Panc1 (cell line): ENCODE data around the gene SCUBE2. TPM values are rescaled to one million over a fixed set of nuclear protein-coding genes. Genes with fewer than 3 reads are reported as not detected.

Experiments
- ATAC-seq: fragments of 200-7000 bp; cut with Tn5 transposase; 2 replicates; pipeline ENCODE4 v1.9.1; 2020; ENCODE audit warnings: mild to moderate bottlenecking, moderate library complexity
- BruUV-seq: library from RNA; stranded (reverse); fragments of 400-500 nt; replicated peaks from 2 replicates; lab custom pipeline; 2021; lab: Mats Ljungman, UMichigan
- CTCF ChIA-PET: fragments of 300-600 bp; sonication (Branson Sonifier 250); formaldehyde crosslinking; loops from one replicate; lab custom pipeline; 2022; ENCODE audit warnings: antibody characterized with exemption; lab: Charles Lee
- POLR2A ChIA-PET: fragments of 300-600 bp; sonication (Branson Sonifier 250); formaldehyde crosslinking; loops from one replicate; lab custom pipeline; 2022; ENCODE audit warnings: antibody characterized with exemption; lab: Charles Lee
- DNase-seq: peaks from one replicate; pipeline ENCODE4 v3.0.0-alpha.2; 2010; ENCODE audit warnings: low read depth, low spot score
- H3K27ac ChIP-seq: 2 replicates; pipeline ENCODE4 v1.5.1; 2011; ENCODE audit warnings: mild to moderate bottlenecking, low read length, inconsistent platforms
- H3K27me3 ChIP-seq: fragments of 200-500 bp; sonication (Bioruptor generic); 2 replicates; pipeline ENCODE4 v1.6.0; 2014; ENCODE audit warnings: low read length, inconsistent platforms; ENCODE audit not compliant: control insufficient read depth, insufficient read depth
- H3K36me3 ChIP-seq: fragments of 200-500 bp; sonication (Bioruptor generic); 2 replicates; pipeline ENCODE4 v1.5.1; 2014; ENCODE audit warnings: inconsistent platforms, mild to moderate bottlenecking, low read length, moderate library complexity; ENCODE audit not compliant: control insufficient read depth, insufficient read depth
- H3K4me1 ChIP-seq: 2 replicates; pipeline ENCODE4 v1.5.1; 2011; ENCODE audit warnings: inconsistent platforms, mild to moderate bottlenecking, low read length, moderate library complexity; ENCODE audit not compliant: control insufficient read depth, insufficient read depth
- H3K4me3 ChIP-seq, 2 experiments: 2 replicates each; pipeline ENCODE4 v1.5.1; 2011 to 2012; ENCODE audit warnings: low read depth in 2 of 2, low read length in 2 of 2, mild to moderate bottlenecking in 2 of 2, inconsistent platforms in 1 of 2, moderate library complexity in 1 of 2
- H3K9me3 ChIP-seq: fragments of 200-500 bp; sonication (Bioruptor generic); 2 replicates; pipeline ENCODE4 v1.5.1; 2014; ENCODE audit warnings: low read depth, mild to moderate bottlenecking, inconsistent platforms, low read length, moderate library complexity; ENCODE audit not compliant: control insufficient read depth, insufficient read depth
- CTCF ChIP-seq: fragments of 450-650 bp; IDR thresholded peaks from 2 replicates; pipeline ENCODE4 v1.5.1; 2017; ENCODE audit warnings: mild to moderate bottlenecking
- POLR2AphosphoS5 ChIP-seq: IDR thresholded peaks from 2 replicates; pipeline ENCODE4 v1.6.1; 2012; ENCODE audit warnings: mild to moderate bottlenecking, low read depth, low read length, moderate library complexity
- REST ChIP-seq, 2 experiments: IDR thresholded peaks; 2 replicates each; pipeline ENCODE4 v1.6.1; 2011 to 2012; ENCODE audit warnings: low read depth in 2 of 2, control low read depth in 1 of 2, low read length in 1 of 2, mild to moderate bottlenecking in 1 of 2, moderate library complexity in 1 of 2; ENCODE audit not compliant: insufficient read depth in 1 of 2
- SIN3A ChIP-seq: IDR thresholded peaks from 2 replicates; pipeline ENCODE4 v1.6.1; 2012; ENCODE audit warnings: low read depth, mild to moderate bottlenecking, low read length, moderate library complexity, borderline replicate concordance; ENCODE audit not compliant: insufficient read depth
- TCF7L2 ChIP-seq: IDR thresholded peaks from 2 replicates; pipeline ENCODE4 v1.6.1; 2011; ENCODE audit warnings: mild to moderate bottlenecking, low read depth, low read length, inconsistent platforms
- in situ Hi-C: cut with HindIII; loops from 2 replicates; pipeline ENCODE4 v1.10.0; 2016; ENCODE audit warnings: low sequenced_read_pairs, low pct_unique_long_range_greater_than_20kb
- intact Hi-C: fragments of 100-400 bp; cut with micrococcal nuclease; formaldehyde crosslinking; loops from one replicate; pipeline ENCODE4 v1.10.0; 2022; ENCODE audit not compliant: unreplicated experiment
- total RNA-seq: library from RNA; stranded (reverse); gene quantifications from one replicate; pipeline ENCODE4 v1.2.1, GENCODE V29; 2021; ENCODE audit not compliant: unreplicated experiment

The SCUBE2 gene
- total RNA-seq, 1 experiment from 2014 or later = 2.8 TPM

GRCh38 chr11:9040410-9040809 is 51.0 kb downstream of the SCUBE2 start:
- in situ Hi-C loops = no loop called here
- BruUV-seq = no TSS peak

GRCh38 chr11:9039863-9040262 is 51.5 kb downstream of the SCUBE2 start:
- BruUV-seq = no TSS peak
- TF ChIP-seq REST (IDR thresholded peaks at IDR 0.05; ENCODE audit: insufficient read depth in 1 of 2, low read depth in 2 of 2, low read length in 1 of 2) (no peak), CTCF (no peak), TCF7L2 (no peak), POLR2AphosphoS5 (no peak), SIN3A (no peak)
- ChIA-PET CTCF (no interaction called here), POLR2A (interaction anchor here (0.6 kb wide), 1 partner anchor 264 kb away, joined by 6 read pairs; no protein-coding TSS in a partner anchor)
- Histone ChIP-seq H3K27ac (no peak overlapping the region), H3K4me1 (no peaks in the 10 kb centered on the region), H3K27me3 (no peaks in the 10 kb centered on the region), H3K36me3 (no peaks in the 10 kb centered on the region), H3K9me3 (no peaks in the 10 kb centered on the region; the same call in 1 of the 2 replicates), H3K4me3 (no peak overlapping the region)
- DNase-seq (no peak), ATAC-seq (no peak)
- intact Hi-C loops (no loop called here), in situ Hi-C loops (no loop called here)

More at GRCh38 chr11:9040410-9040809, 51.0 kb downstream of the SCUBE2 start:
- Histone ChIP-seq H3K36me3 (no peaks in the 10 kb centered on the region), H3K9me3 (no peaks in the 10 kb centered on the region; the same call in 1 of the 2 replicates), H3K4me3 (no peak overlapping the region), H3K27ac (no peak overlapping the region), H3K27me3 (no peaks in the 10 kb centered on the region), H3K4me1 (no peaks in the 10 kb centered on the region)
- no peak for ATAC-seq
- intact Hi-C loops = no loop called here
- TF ChIP-seq REST (IDR thresholded peaks at IDR 0.05; ENCODE audit: insufficient read depth in 1 of 2, low read depth in 2 of 2, low read length in 1 of 2) (no peak), TCF7L2 (no peak)
- DNase-seq = no peak
- ChIA-PET CTCF (no interaction called here), POLR2A (no interaction called here)
